CD4-positive, alpha-beta T cell (primary cell): ENCODE data around the gene SLC35G2. TPM values are rescaled to one million over a fixed set of nuclear protein-coding genes. Genes with fewer than 3 reads are reported as not detected.

ENCODE experiments used
- ATAC-seq: fragments of 200-7000 bp; cut with Tn5 transposase; one replicate; pipeline ENCODE4 v1.10.0; 2022; ENCODE audit warnings: mild to moderate bottlenecking; ENCODE audit not compliant: poor library complexity
- CTCF ChIA-PET: fragments of 350-600 bp; sonication (Branson Sonifier 250); formaldehyde crosslinking; loops from one replicate; lab custom pipeline; 2021; ENCODE audit warnings: antibody characterized with exemption, inconsistent platforms; lab: Charles Lee
- POLR2A ChIA-PET: fragments of 350-600 bp; sonication (Branson Sonifier 250); formaldehyde crosslinking; loops from one replicate; lab custom pipeline; 2021; ENCODE audit warnings: antibody characterized with exemption, inconsistent platforms; lab: Charles Lee
- DNase-seq, 14 experiments: peaks; one replicate each; pipeline ENCODE4 v3.0.0-alpha.2; 2013 to 2020; ENCODE audit warnings: mixed read lengths in 2 of 14
- H3K27ac ChIP-seq, 2 donors: one replicate each; pipeline versions ENCODE4 v1.5.1 to v1.7.0; 2013; ENCODE audit warnings: low read length in 2 of 2, low read depth in 1 of 2, mild to moderate bottlenecking in 1 of 2
- H3K27me3 ChIP-seq, 2 experiments: 1 replicate in 1 of 2; 2 replicates in 1 of 2; pipeline versions ENCODE4 v1.6.1 to v1.7.0; 2013; ENCODE audit warnings: low read length in 2 of 2, control low read depth in 1 of 2, mild to moderate bottlenecking in 1 of 2, moderate library complexity in 1 of 2; ENCODE audit not compliant: insufficient read depth in 2 of 2, control insufficient read depth in 1 of 2
- H3K36me3 ChIP-seq: one replicate; pipeline ENCODE4 v1.6.1; 2013; ENCODE audit warnings: low read length, control low read depth; ENCODE audit not compliant: insufficient read depth
- H3K4me1 ChIP-seq: one replicate; pipeline ENCODE4 v1.6.1; 2013; ENCODE audit warnings: low read length, control low read depth; ENCODE audit not compliant: insufficient read depth
- H3K4me3 ChIP-seq: one replicate; pipeline ENCODE4 v1.5.1; 2013; ENCODE audit warnings: mild to moderate bottlenecking, low read length, moderate library complexity
- H3K9me3 ChIP-seq, 2 experiments: 1 replicate in 1 of 2; 2 replicates in 1 of 2; pipeline versions ENCODE4 v1.6.1 to v1.7.0; 2013; ENCODE audit warnings: low read length in 2 of 2, mild to moderate bottlenecking in 2 of 2, control low read depth in 1 of 2, moderate library complexity in 1 of 2; ENCODE audit not compliant: control insufficient read depth in 1 of 2, insufficient read depth in 1 of 2
- H3K27ac Mint-ChIP-seq: one replicate; pipeline ENCODE4 v1.8.0; 2020; ENCODE audit warnings: mixed read lengths
- H3K27me3 Mint-ChIP-seq: one replicate; pipeline ENCODE4 v1.8.0; 2021; ENCODE audit warnings: mixed read lengths
- H3K36me3 Mint-ChIP-seq: one replicate; pipeline ENCODE4 v1.8.0; 2021; ENCODE audit warnings: low read depth, mixed read lengths
- H3K4me1 Mint-ChIP-seq: one replicate; pipeline ENCODE4 v1.8.0; 2021; ENCODE audit warnings: low read depth, mixed read lengths
- H3K4me3 Mint-ChIP-seq: one replicate; pipeline ENCODE4 v1.8.0; 2020; ENCODE audit warnings: mild to moderate bottlenecking, mixed read lengths
- H3K9me3 Mint-ChIP-seq: one replicate; pipeline ENCODE4 v1.8.0; 2020; ENCODE audit warnings: mixed read lengths
- intact Hi-C, 2 experiments: fragments of 100-400 bp; cut with DNase I in 1 of 2; cut with micrococcal nuclease in 1 of 2; formaldehyde crosslinking; loops; one replicate each; pipeline versions ENCODE4 v1.15.1 to v1.9.0; 2023 to 2025; cut with DNase I, micrococcal nuclease
- total RNA-seq, 174 experiments: library from RNA in 2 of 174; stranded (reverse) in 2 of 174; gene quantifications; one replicate each; pipeline ENCODE4 v1.2.3 and lab custom pipeline; 2021 to 2026
- TF ChIP-seq, protein P1 (sequence below): fragments of 200-600 bp; IDR thresholded peaks from one replicate; pipeline ENCODE4 v1.8.0; 2022; ENCODE audit warnings: antibody characterized with exemption, mild to moderate bottlenecking

SLC35G2 gene
- total RNA-seq, 2 experiments from 2014 or later: 0.14 TPM; not detected in 1

DNA sequence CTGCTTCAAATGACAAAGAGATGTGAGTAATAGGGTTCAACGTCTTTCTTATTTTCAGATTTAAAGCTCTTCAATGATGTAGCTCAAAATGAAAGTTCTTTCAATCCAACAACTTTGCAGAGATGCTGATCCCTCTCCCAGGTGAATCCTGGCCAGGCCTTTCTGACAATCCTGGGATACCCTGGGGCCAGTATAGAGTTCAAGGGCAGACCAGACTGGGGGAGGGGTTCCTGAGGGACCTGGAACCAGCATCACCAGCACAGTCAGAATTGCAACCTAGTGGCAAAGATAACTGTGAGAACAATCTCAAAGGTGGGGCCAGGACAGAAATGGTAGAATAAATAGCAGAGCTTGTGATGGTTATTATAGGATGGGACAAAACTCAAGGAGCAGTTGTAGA is 23.4 kb downstream of the SLC35G2 start:
- POLR2A ChIA-PET: interaction anchor here (1.1 kb wide), 1 partner anchor 20 kb away, joined by 4 read pairs; the partner anchor contains the start of gene NCK1
- Mint-ChIP-seq H3K36me3 (peaks cover 49% of the 10 kb centered on the region), H3K4me1 (peaks cover 5% of the 10 kb centered on the region), H3K4me3 (no peak overlapping the region), H3K9me3 (no peaks in the 10 kb centered on the region), H3K27ac (no peak overlapping the region), H3K27me3 (no peaks in the 10 kb centered on the region)
- Histone ChIP-seq H3K4me1 (no peaks in the 10 kb centered on the region), H3K9me3 (no peaks in the 10 kb centered on the region), H3K36me3 (peaks cover 13% of the 10 kb centered on the region), H3K27me3 (no peaks in the 10 kb centered on the region), H3K4me3 (no peak overlapping the region), H3K27ac (no peak overlapping the region)
- ATAC-seq (no peak), DNase-seq (no peak)
- TF ChIP-seq, protein P1, sequence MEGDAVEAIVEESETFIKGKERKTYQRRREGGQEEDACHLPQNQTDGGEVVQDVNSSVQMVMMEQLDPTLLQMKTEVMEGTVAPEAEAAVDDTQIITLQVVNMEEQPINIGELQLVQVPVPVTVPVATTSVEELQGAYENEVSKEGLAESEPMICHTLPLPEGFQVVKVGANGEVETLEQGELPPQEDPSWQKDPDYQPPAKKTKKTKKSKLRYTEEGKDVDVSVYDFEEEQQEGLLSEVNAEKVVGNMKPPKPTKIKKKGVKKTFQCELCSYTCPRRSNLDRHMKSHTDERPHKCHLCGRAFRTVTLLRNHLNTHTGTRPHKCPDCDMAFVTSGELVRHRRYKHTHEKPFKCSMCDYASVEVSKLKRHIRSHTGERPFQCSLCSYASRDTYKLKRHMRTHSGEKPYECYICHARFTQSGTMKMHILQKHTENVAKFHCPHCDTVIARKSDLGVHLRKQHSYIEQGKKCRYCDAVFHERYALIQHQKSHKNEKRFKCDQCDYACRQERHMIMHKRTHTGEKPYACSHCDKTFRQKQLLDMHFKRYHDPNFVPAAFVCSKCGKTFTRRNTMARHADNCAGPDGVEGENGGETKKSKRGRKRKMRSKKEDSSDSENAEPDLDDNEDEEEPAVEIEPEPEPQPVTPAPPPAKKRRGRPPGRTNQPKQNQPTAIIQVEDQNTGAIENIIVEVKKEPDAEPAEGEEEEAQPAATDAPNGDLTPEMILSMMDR: no peak
- intact Hi-C loops: no loop called here
- CTCF ChIA-PET: interaction anchor here (1.0 kb wide), 1 partner anchor 90 kb away, joined by 3 read pairs; the partner anchor contains the start of gene STAG1

DNA sequence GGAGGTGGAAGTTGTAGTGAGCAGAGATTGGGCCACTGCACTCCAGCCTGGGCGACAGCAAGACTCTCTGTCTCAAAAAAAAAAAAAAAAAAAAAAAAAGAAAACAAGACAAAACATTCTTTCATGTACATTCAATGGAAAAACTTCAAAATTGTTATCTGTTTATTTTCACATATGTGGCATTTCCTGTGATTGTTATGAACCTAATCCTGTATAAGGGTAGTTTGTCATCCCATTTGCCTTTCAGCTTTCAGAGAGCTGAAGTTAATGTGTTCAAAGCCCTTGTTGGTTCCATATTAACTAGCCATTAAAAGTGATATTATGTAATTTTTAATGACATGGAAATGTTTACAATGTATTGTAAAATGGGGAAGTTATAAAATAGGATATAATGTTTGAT is 25.8 kb downstream of the SLC35G2 start:
- Histone ChIP-seq H3K4me1 (no peaks in the 10 kb centered on the region), H3K4me3 (no peak overlapping the region), H3K9me3 (no peaks in the 10 kb centered on the region), H3K27me3 (no peaks in the 10 kb centered on the region), H3K27ac (no peak overlapping the region), H3K36me3 (peaks cover 16% of the 10 kb centered on the region)
- peaks cover 49% of the 10 kb centered on the region for H3K36me3 Mint-ChIP-seq
- H3K27me3 Mint-ChIP-seq: no peaks in the 10 kb centered on the region
- intact Hi-C loops: no loop called here
- TF ChIP-seq, protein P1: no peak
- no peak overlapping the region for H3K27ac Mint-ChIP-seq
- H3K9me3 Mint-ChIP-seq: no peaks in the 10 kb centered on the region
- POLR2A ChIA-PET: no interaction called here
- ATAC-seq: no peak
- no peak for DNase-seq
- CTCF ChIA-PET: interaction anchor here (0.7 to 1.9 kb wide), 3 partner anchors 26 to 253 kb away, joined by 3 to 4 read pairs (median 4); no protein-coding TSS in a partner anchor
- H3K4me3 Mint-ChIP-seq: no peak overlapping the region
- peaks cover 3% of the 10 kb centered on the region for H3K4me1 Mint-ChIP-seq

DNA sequence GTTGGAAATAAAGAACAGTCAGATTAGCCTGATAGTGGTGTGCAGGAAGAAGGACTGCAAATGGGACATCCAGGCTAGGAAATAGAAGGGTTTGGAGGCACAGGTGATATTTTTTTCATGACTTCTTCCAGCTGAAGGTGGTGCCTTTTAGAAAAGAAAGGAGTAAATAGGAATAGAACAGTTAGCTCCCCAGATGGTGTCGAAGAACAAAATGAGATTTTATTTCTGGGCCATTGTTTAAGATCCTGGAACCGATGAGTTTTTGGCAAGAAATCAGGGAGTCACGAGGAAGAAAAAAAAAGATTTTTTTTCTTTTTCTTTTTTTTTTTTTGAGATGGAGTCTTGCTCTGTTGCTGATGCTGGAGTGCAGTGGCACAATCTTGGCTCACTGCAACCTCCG is 33.3 kb downstream of the SLC35G2 start:
- Histone ChIP-seq H3K4me1 (no peaks in the 10 kb centered on the region), H3K9me3 (no peaks in the 10 kb centered on the region), H3K27me3 (no peaks in the 10 kb centered on the region), H3K4me3 (no peak overlapping the region), H3K36me3 (peaks cover 6% of the 10 kb centered on the region), H3K27ac (no peak overlapping the region)
- DNase-seq (no peak), ATAC-seq (no peak)
- H3K27me3 Mint-ChIP-seq: no peaks in the 10 kb centered on the region
- no peak overlapping the region for H3K4me3 Mint-ChIP-seq
- ChIA-PET POLR2A (no interaction called here), CTCF (interaction anchor here (0.7 kb wide), 1 partner anchor 437 kb away, joined by 3 read pairs; no protein-coding TSS in a partner anchor)
- peaks cover 38% of the 10 kb centered on the region for H3K36me3 Mint-ChIP-seq
- H3K9me3 Mint-ChIP-seq: peaks cover 2% of the 10 kb centered on the region
- no peak overlapping the region for H3K27ac Mint-ChIP-seq
- H3K4me1 Mint-ChIP-seq: peaks cover 6% of the 10 kb centered on the region
- TF ChIP-seq, protein P1: no peak
- intact Hi-C loops: no loop called here
